Fibroblast of skin of left quadriceps (primary cell): ENCODE measurements around the gene TGM6.

ENCODE experiments used
- DNase-seq, 2 experiments: peaks; one replicate each; pipeline ENCODE4 v3.0.0-alpha.2; 2013; ENCODE audit warnings: low read depth in 2 of 2

The TGM6 gene

DNA sequence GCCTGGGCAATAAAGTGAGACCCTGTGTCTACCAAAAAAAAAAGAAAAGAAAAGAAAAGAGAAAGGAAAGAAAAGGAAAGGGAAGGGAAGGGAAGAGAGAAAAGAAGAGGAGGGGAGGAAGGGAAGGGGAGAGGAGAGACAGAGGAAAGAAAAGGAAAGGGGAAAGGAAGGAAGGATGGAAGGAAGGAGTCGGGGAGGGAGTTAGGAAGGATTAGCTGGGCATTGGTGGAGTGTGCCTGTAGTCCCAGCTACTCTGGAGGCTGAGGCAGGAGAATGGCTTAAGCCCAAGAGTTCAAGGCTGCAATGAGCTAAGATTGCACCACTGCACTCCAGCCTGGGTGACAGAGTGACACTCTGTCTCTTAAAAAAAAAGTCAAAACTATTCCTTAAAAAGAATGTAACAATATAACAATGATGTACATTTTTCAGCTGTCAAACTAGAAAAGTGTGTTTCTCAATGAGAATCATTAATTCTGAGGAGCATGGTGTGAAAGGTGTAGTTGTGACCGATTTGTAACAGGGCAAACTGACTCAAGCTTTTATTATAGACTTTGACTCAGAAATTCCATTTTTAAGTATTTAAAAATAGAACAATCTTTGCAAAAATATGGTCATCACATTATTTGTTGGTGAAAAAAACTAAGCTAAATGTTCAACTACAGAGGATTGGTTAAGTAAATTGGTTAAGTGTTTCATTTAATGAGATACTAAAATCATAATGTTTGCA is 75.2 kb downstream of the TGM6 start:
- no peak for DNase-seq

DNA sequence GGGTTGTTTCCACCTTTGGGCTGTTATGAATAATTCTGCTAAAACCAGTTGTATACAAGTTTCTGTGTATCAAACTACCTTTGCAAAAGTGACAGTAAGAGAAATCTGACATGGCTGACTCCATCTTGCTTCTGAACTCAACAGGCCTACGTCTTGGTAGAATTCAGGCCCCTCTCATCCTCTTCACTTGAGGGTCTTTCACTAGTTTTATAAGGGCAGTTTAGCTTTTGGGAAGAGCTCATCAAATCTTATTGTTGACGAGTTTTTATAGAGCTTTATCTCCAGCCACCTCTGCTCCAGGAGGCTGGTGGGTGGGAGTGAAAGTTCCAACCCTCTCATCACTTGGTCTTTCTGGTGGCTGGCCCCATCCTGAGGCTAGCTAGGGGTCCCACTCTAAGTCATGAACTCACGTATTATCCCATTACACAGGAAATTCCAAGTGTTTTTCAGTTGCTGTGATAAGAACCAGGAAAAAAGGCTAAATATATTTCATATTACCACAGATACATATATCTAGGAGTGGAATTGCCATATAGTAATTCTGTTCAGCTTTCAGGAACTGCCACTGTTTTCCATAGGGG is 78.3 kb downstream of the TGM6 start:
- no peak for DNase-seq

DNA sequence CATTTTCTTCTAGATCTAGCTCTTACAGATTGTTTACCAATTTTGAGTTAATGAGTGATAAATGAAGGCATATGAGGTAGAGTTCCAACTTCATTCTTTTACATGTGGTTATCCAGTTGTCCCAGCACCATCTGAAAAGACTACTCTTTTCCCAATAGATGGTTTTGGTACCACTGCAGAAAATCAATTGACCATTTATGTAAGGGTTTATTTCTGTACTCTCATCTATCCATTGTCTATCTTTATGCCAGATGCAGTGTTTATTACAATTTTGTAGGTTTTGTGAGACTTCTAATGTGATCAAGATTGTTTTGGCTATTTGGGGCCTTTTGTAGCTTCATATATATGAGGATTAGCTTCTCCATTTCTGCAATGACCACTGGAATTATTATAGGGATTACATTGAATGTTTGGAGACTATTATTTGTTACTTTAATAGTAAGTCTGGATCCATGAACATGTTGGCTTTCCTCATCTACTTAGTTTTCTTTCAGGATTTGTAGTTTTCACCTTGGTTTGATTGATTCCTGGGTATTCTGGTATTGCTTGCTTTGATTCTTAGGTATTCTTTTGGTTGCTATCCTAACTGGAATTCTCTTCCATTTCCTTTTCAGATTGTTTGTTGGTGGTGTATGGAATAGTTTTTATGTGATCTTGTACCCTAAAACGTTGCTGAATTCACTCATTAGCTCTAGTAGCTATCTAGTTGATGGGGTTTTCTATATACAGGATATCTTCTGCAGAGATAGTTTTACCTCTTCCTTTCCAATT is 79.5 kb downstream of the TGM6 start:
- no peak for DNase-seq

DNA sequence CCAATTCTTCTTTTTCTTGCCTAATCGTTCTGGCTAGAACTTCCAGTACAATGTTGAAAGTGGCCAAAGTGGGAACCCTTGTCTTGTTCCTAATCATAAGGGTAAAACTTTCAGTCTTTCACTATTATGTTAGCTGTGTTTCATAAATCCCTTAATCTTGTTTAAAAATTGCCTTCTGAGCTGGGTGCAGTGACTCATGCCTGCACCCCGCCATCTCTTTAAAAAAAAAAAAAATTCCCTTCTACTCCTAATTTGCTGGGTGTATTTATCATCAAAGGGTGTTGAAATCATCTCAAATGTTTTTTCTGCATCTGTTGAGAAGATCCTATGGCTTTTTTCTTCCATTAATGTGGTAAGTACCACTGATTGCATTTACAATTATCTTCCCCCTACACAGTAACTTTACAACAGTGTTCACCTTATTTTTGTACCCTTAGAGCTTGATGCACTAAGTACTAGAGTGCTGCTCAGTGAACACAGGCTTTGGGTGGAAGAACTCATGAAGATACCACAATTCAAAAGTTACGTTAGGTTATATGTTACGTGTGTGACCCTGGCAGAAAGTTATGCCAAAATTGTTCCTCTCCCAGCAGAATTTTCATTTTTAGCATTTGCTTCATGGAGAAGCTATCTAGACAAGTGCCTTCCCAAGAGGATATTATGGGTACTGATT is 80.2 kb downstream of the TGM6 start:
- no peak for DNase-seq

DNA sequence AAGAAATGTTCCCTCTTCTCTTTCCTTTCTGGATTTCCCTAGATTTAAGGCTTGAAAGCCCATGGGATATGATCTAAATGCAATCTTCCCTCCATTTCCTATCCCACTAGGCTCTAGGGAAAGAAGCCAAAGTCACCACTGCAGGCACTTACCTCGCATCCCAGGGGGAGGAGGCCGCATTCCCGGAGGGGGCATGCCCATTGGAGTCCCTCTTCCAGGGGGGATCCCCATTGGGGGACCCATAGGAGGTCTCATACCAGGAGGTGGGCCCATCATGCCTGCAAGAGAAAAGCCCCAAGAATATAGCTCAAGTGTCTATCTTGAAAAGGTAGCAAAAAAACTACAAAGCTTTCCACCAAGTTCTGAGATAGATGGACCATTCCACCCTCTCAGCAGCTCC is 81.8 kb downstream of the TGM6 start:
- no peak for DNase-seq

DNA sequence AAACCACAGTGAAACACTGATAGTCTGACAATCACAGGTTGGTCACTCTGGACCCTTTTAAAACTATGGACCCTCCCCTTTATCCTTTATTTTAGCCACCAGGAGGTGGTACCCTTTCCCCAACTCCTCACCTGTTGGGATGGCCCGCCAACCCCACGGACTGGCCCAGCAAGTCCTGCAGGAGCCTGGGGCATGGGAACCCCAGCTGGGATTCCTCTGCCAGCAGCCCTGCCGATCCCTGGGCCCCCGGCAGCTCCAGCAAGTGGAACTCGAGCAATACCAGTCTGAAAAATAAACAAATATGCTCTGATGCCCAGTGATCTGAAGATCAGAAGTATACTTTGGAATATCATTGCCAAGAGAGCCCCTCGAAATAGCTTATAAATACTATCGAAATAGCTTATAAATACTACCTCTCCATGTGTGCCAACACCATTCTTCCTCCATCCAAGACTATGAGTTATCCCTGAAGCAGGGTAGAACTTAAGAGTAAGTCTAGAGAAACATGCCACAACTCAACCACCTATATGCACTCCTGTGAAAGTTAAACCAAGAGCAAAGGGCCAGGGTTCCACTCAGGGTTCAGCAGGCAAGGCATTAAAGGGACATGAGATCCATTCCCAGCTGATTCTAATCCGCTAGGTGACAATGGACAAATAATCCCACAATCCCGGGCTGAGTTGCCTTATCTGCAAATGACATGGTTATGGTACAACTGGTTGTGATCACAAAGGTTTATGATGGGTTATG is 83.1 kb downstream of the TGM6 start:
- no peak for DNase-seq

DNA sequence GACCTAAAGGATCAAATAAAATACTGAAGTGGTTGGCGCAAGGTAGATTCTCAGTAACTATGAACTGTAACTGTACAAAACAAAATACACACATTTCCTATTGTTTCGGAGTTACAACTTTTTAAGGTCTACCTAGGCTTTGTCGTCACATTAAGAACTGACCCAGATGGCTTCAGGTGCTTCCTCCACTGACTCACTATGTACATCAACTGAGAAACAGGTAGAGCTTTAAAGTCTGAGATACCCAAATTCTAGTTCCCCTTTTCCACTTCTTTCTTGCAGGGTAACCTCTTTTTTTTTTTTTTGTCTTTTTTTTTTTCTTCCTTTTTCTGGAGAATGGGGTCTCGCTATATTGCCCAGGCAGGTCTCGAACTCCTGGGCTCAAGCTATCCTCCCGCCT is 84.4 kb downstream of the TGM6 start:
- DNase-seq, result no peak

DNA sequence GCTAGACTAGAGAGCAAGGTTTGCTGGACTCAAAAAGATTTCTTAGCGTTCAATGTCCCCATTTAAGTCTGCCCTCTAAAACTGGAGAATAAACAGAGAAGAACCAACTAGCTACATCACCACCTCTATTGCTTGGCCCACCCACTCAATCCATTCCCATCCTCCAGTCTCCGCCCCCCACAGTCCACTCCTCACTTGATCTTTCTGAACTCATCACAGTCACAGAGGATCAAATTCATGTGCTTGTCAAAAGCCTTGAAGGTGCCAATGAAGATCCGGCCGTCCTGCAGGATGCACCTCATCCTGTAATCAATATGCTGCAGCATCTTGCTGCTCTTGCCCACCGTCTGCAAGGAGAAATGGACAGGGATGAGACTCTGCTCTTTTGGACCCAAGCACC is 86.7 kb downstream of the TGM6 start:
- DNase-seq, result no peak

DNA sequence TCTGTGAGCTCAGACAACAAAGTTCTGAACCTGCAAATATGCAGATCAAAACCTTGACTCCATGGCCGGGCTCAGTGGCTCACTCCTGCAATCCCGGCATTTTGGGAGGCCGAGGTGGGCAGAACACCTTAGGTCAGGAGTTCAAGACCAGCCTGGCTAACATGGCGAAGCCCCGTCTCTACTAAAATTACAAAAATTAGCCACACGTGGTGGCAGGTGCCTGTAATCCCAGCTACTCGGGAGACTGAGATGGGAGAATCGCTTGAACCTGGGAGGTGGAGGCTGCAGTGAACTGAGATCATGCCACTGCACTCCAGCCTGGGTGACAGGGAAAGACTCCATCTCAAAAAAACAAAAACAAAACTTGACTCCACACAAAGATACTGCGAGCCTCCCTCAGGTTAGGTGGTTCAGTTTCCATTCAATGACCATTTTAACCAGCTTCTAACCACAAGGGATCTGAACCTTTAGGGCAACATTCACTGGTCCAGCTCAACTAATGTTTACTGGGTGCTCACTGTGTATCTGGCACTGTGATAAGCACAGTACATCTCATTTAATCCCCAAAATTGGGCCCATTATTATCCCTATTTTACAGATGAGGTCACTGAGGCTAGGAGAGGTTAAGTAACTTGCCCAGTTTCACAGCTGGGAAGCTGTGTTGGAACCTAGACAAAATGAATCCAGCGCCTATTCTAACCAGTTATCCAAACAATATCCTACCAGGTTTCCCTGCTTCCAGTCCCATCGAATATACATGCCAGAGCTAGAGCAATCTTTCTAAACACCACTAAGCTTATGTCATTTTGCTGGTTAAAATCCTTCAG is 88.1 kb downstream of the TGM6 start:
- no peak for DNase-seq

DNA sequence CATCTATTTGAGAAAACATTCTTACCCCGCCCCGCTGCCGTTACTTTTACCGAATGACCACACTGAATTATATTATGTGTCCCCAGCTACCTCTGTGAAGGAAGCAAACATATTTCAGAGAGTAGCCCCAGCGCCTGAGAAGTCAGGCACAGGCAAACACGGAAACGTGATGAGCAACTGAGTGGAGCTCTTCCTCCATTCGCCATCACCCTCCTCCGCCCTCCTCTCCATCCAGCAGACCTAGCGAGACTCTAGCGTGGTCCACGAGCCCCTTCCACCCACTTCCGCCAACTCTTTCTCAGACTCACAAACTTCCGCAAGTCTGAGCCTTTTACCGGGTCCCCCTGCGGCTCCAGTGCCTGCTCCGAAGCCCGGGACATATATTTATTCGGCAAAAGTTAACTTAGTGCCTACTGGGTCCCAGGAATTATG is 89.3 kb downstream of the TGM6 start:
- DNase-seq, result peak; percentile 9 to 14

DNA sequence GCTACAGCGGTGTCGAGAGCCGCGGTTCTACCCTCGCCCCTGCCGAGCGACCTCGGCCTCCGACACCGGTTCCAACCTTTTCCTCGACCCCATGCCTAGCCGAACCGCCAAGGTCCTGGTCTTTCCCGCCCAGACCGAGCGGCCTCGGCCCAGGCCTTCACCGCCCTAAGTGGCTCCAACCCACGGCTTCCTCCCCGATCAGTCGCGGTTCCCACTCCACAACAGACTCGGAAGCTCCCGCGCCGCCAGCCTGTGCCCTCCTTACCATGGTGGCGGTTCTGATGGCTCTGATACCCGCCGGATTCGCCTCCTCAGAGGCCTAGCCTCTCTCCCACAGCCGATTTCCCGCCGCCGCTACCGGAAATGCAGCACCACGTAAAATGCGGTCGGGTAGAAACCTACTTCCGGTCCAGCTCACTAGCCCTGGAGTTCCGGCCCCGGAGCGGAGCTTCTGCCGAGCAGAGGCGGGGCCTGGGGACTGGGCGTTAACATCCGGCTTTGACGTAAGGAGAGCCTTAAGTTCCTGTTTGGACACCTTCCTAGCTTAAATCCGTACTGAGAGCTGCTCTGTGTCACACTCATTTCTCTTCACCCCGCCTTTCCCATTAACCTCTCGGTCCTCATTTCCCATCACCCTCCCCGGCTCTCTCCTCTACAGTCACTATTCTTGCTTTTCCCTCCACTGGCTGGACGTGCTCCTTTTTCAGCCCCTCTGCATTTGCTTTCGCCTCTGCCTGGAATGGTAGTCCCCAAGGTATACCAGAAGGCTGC is 89.9 kb downstream of the TGM6 start, which contains the start of gene SNRPB:
Gene SNRPB (minus strand): TSS at position 367 of the 771 bp plus-strand sequence. CDS start 99 bp downstream, at position 268.
- peak; percentile 96 to 97 for DNase-seq

DNA sequence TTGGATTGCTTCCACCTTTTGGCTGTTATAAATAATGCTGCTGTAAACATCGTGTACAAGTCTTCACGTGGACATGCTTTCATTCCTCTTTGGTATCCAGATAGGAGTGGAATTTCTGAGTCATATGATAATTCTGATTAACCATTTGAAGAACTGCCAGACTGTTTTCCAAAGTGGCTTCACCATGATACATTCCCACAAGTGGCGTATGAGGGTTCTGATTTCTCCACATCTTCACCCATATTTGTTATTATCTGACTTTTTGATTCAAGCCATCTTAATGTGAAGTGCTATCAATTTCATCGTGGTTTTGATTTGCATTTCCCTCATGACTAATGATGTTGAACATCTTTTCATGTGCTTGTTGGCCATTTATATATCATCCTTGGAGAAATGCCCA is 92.8 kb downstream of the TGM6 start:
- DNase-seq, result peak; percentile 66 to 71

DNA sequence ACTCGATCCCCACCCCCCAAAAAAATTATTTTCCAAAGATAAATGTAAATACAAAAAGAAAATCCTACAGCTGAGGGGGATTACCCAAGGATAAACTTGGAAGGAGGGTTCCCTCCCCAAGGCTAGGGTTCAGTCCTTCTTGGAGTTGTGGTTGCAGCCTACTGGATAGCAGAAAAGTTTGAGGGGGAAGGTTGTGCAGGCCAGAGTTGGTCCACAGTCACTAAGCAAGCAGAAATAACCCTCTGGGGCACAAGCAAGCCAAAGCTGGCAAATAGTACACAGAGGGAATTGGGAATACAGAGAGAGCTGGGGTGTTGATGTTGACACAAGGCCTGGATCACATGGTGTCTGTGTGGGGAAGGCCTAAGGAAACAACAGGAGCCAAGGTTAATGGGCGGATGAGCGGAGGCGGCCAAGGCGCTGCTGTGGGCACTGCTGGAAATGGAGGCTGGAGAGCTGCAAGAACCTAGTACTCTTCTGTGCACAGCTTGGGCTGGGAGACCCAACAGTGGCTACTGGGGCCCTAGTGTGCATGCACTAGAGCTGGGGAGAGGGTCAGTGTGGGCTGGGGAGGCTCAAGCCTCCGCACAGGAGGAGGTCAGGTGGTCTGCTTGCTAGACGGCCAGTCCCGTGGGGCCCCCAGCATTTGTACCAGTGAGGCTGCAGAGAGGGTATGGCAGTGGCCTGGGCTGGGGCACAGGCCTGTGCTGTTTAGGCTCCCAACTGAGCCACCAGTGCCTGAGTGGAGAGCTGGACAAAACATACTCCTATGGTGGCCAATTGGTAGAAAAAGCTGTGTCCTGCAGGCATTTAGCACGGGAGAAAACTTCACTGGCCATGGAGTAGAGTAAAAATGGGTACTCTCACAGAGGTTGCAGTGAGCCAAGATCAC is 95.4 kb downstream of the TGM6 start:
- no peak for DNase-seq

DNA sequence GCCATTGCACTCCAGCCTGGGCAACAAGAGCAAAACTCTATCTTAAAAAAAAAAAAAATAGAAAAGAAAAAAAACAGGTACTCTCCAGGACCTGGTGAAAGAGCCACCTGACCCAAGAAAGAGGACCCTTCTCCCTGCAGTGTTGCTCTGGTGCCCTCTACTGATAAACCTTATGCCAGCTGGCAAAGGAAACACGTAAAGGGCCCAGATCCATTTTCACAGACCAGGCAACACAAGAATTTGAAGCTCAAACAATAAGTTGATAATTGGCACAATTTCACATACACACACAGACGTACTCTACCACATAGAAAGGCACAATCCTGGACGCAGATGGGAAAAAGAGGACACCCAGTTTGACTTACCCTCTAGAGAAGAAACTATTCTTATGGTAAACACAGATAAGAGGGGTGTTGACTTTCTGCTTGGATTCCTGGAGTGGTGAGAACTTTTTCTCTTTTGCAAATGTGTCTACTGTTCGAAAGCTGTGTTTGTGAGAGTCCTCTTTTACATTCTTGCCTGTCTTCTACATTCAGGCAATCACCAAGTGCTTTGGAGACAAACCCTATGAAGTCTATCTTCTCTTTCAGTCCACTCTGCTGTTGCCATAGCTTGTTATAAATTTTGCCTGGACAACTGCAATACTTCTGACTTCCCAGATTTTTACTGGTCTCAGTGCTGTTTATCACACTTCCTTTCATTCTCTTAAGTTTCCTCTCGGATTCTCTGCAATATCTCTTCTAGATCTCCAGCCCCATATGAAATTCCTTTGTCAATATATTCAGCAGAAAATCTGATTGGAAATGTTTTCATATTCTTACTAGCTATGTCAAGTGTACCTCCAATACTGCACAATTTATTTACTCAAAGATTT is 96.3 kb downstream of the TGM6 start:
- no peak for DNase-seq

DNA sequence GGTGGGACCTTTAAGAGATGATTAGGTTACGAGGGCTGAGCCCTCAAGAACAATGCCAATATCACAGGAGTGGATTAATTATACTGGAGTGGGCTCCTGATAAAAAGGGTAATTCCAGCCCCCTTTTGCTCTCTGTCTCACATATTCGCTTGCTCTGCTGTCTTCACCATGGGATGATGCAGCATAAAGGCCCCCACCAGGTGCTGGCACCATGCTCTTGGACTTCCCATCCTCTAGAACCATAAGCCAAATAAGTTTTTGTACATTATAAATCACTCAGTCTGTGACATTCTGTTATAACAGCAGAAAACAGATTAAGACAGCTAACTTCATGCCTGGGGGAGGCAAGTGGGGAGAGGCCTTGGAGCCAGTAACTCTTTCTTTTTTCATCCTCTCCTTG is 99.7 kb downstream of the TGM6 start:
- DNase-seq, result no peak
